B cell (primary cell): ENCODE results near the gene ZNF581.

Source experiments
- EZH2 ChIP-seq: IDR thresholded peaks from 2 replicates; pipeline ENCODE4 v1.6.1; 2012; ENCODE audit warnings: borderline replicate concordance, low read depth, mild to moderate bottlenecking, moderate library complexity, low read length; ENCODE audit not compliant: insufficient read depth, poor library complexity, severe bottlenecking
- TF ChIP-seq, protein P1 (sequence below): fragments of 200-600 bp; IDR thresholded peaks from one replicate; pipeline ENCODE4 v1.8.0; 2022; ENCODE audit warnings: antibody characterized with exemption, mild to moderate bottlenecking

DNA sequence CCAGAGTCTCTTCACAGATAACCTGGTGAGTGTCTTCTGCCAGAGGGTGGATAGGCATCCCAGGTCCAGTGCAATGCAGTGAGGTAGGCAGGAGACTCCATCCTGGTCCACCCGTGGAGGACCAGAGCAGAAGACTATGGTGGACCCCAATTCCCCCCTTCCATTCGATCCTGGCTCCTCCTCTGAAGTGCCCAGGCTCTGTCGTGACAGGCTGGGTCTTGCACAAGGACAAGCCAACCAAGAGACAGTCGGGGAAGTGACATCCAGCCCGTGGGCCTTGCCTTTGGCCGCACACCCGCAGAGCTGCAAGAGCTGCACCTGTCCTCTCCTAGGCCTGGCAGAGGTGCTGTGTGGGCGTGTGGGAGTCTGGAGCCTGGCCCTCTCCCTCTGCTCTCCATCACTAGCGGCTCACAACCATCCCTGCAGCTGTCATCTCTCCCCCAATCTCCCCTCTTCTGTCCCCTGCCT, 22.2 kb upstream of the ZNF581 start:
- TF ChIP-seq, protein P1, sequence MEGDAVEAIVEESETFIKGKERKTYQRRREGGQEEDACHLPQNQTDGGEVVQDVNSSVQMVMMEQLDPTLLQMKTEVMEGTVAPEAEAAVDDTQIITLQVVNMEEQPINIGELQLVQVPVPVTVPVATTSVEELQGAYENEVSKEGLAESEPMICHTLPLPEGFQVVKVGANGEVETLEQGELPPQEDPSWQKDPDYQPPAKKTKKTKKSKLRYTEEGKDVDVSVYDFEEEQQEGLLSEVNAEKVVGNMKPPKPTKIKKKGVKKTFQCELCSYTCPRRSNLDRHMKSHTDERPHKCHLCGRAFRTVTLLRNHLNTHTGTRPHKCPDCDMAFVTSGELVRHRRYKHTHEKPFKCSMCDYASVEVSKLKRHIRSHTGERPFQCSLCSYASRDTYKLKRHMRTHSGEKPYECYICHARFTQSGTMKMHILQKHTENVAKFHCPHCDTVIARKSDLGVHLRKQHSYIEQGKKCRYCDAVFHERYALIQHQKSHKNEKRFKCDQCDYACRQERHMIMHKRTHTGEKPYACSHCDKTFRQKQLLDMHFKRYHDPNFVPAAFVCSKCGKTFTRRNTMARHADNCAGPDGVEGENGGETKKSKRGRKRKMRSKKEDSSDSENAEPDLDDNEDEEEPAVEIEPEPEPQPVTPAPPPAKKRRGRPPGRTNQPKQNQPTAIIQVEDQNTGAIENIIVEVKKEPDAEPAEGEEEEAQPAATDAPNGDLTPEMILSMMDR, result no peak
- TF ChIP-seq EZH2, result no peak
